K562 (cell line): ENCODE data around the gene RNU6-8. TPM values are rescaled to one million over a fixed set of nuclear protein-coding genes. Genes with fewer than 3 reads are reported as not detected.

Experiments used
- ATAC-seq: fragments of 200-7000 bp; cut with Tn5 transposase; 3 replicates; pipeline ENCODE4 v1.9.1; 2020; ENCODE audit warnings: moderate library complexity
- BruUV-seq: library from RNA; stranded (reverse); fragments of 400-500 nt; replicated peaks from 2 replicates; lab custom pipeline; 2021; lab: Mats Ljungman, UMichigan
- CTCF ChIA-PET: fragments of 300-600 bp; formaldehyde crosslinking; extraction: SDS; loops from one replicate; lab custom pipeline; 2021; ENCODE audit warnings: low intra/inter-chr PET ratio; lab: Yijun Ruan, JAX
- POLR2A ChIA-PET: fragments of 300-600, 350-650 bp; sonication (Branson Sonifier 250); formaldehyde crosslinking; extraction: SDS; loops from one replicate; lab custom pipeline; 2021; ENCODE audit warnings: antibody characterized with exemption, inconsistent platforms; lab: Yijun Ruan, JAX
- DNase-seq, 4 experiments: peaks; one replicate each; pipeline versions ENCODE4 v3.0.0 to v3.0.0-alpha.2; 2011 to 2018; ENCODE audit warnings: low spot score in 3 of 4, mixed read lengths in 3 of 4; ENCODE audit errors: extremely low read depth in 1 of 4
- FAIRE-seq: peaks from 2 replicates; lab custom pipeline; 2011; peaks lifted over from hg19 to GRCh38; lab: Jason Lieb, UNC
- H2AFZ ChIP-seq: 2 replicates; pipeline ENCODE4 v1.6.0; 2011; ENCODE audit warnings: low read depth, low read length, control low read depth, inconsistent platforms
- H3K27ac ChIP-seq: fragments of 200-600 bp; 3 replicates; pipeline ENCODE4 v1.8.0; 2011; ENCODE audit warnings: low read depth, mild to moderate bottlenecking, control low read depth, inconsistent platforms, low read length, moderate library complexity, mixed read lengths; ENCODE audit errors: extremely low read depth
- H3K27me3 ChIP-seq, 2 experiments: fragments of 300-600 bp in 1 of 2; 2 replicates in 1 of 2; 3 replicates in 1 of 2; pipeline versions ENCODE4 v1.6.0 to v1.8.0; 2011; ENCODE audit warnings: inconsistent platforms in 2 of 2, low read length in 2 of 2, mild to moderate bottlenecking in 1 of 2, mixed read lengths in 1 of 2, moderate library complexity in 1 of 2; ENCODE audit not compliant: control insufficient read depth in 2 of 2, insufficient read depth in 2 of 2
- H3K36me3 ChIP-seq: fragments of 300-600 bp; 3 replicates; pipeline ENCODE4 v1.8.0; 2011; ENCODE audit warnings: mild to moderate bottlenecking, low read length, inconsistent platforms; ENCODE audit not compliant: control insufficient read depth, insufficient read depth
- H3K4me1 ChIP-seq, 2 experiments: fragments of 200-600 bp in 1 of 2; replicated peaks in 1 of 2; 2 replicates in 1 of 2; 3 replicates in 1 of 2; pipeline versions ENCODE4 v1.5.1 to v1.8.0; 2011; ENCODE audit warnings: inconsistent platforms in 2 of 2, low read length in 2 of 2, mild to moderate bottlenecking in 1 of 2, mixed read lengths in 1 of 2, moderate library complexity in 1 of 2; ENCODE audit not compliant: control insufficient read depth in 2 of 2, insufficient read depth in 2 of 2
- H3K4me2 ChIP-seq: 2 replicates; pipeline ENCODE4 v1.6.1; 2011; ENCODE audit warnings: low read length, control low read depth, inconsistent platforms, mixed read lengths; ENCODE audit not compliant: insufficient read depth
- H3K4me3 ChIP-seq: fragments of 200-600 bp; sonication (generic), shearing (Covaris generic); 2 replicates; pipeline ENCODE4 v1.5.1; 2016; ENCODE audit warnings: control low read depth, inconsistent platforms
- H3K79me2 ChIP-seq: fragments of 200-600 bp; 3 replicates; pipeline ENCODE4 v1.8.0; 2011; ENCODE audit warnings: low read length, inconsistent platforms; ENCODE audit not compliant: control insufficient read depth, insufficient read depth
- H3K9ac ChIP-seq, 2 experiments: 2 replicates each; pipeline versions ENCODE4 v1.6.0 to v1.6.1; 2011; ENCODE audit warnings: low read depth in 2 of 2, low read length in 2 of 2, control low read depth in 1 of 2, inconsistent platforms in 1 of 2, mild to moderate bottlenecking in 1 of 2, mixed read lengths in 1 of 2; ENCODE audit not compliant: insufficient read depth in 1 of 2
- H3K9me1 ChIP-seq: one replicate; pipeline ENCODE4 v1.6.0; 2011; ENCODE audit warnings: inconsistent platforms, mild to moderate bottlenecking, low read length, moderate library complexity; ENCODE audit not compliant: control insufficient read depth, insufficient read depth
- H3K9me3 ChIP-seq: replicated peaks from 2 replicates; pipeline ENCODE4 v1.5.1; 2011; ENCODE audit warnings: low read depth, low read length, inconsistent platforms; ENCODE audit not compliant: control insufficient read depth, insufficient read depth
- H4K20me1 ChIP-seq: replicated peaks from 2 replicates; pipeline ENCODE4 v1.6.1; 2011; ENCODE audit warnings: low read length, inconsistent platforms, mixed read lengths; ENCODE audit not compliant: control insufficient read depth, insufficient read depth
- C11orf30 ChIP-seq: fragments of 450-650 bp; IDR thresholded peaks from 2 replicates; pipeline ENCODE4 v1.6.1; 2016; ENCODE audit warnings: low read depth, mild to moderate bottlenecking
- CBFA2T3 ChIP-seq: fragments of 450-650 bp; IDR thresholded peaks from 2 replicates; pipeline ENCODE4 v1.6.1; 2017
- MAFG ChIP-seq: fragments of 450-650 bp; conservative IDR thresholded peaks from 2 replicates; pipeline ENCODE4 v1.6.1; 2016; ENCODE audit warnings: missing genetic modification characterization, missing compliant biosample characterization
- MEIS2 ChIP-seq: fragments of 450-650 bp; IDR thresholded peaks from 2 replicates; pipeline ENCODE4 v1.6.1; 2014; ENCODE audit warnings: mild to moderate bottlenecking; ENCODE audit not compliant: partially characterized antibody
- SREBF2 ChIP-seq: sonication (generic); formaldehyde crosslinking; IDR thresholded peaks from 2 replicates; pipeline ENCODE4 v1.4.0; 2020; ENCODE audit warnings: mild to moderate bottlenecking, missing genetic modification reagents
- ZNF316 ChIP-seq: fragments of 450-650 bp; IDR thresholded peaks from 2 replicates; pipeline ENCODE4 v1.6.1; 2016
- WGBS: fragments of 100-300 bp; shearing (Covaris generic); methylation state at CpG from one replicate; pipeline ENCODE4 v1.1.6; 2016; ENCODE audit warnings: low coverage, mixed read lengths; ENCODE audit not compliant: insufficient coverage; ENCODE audit errors: missing lambda C conversion rate; 5-methylcytosine and 5-hydroxymethylcytosine counted together
- in situ Hi-C: fragments of 300-500 bp; cut with MboI; formaldehyde crosslinking; loops from 4 replicates; pipeline ENCODE4 v1.15.0; 2018; ENCODE audit warnings: inconsistent platforms, mixed read lengths
- intact Hi-C: fragments of 100-400 bp; cut with micrococcal nuclease; formaldehyde crosslinking; loops from 2 replicates; pipeline ENCODE4 v1.14.2; 2022
- polyA plus RNA-seq, 8 experiments: library from polyadenylated mRNA; depleted of rRNA in 4 of 8; stranded (reverse) in 5 of 8; unstranded in 3 of 8; fragments of >200 nt; fragmentation: Nextera tagmentation in 2 of 8; fragmentation: Illumina TruSeq in 1 of 8; extraction: Ambion mirVana in 2 of 8; extraction: Trizol in 1 of 8; gene quantifications; 2 replicates each; pipeline versions ENCODE4 v1.2.1 to v1.2.3, GENCODE V29; 2011 to 2014; ENCODE audit warnings: inconsistent platforms in 1 of 8, missing spikeins in 1 of 8
- total RNA-seq, 7 experiments: library from RNA; depleted of rRNA in 6 of 7; stranded (reverse); fragments of >200 nt in 6 of 7; fragmentation: Illumina TruSeq in 2 of 7; extraction: Trizol in 2 of 7; gene quantifications; 2 replicates each; pipeline versions ENCODE4 v1.2.1 to v1.2.3, GENCODE V29; 2011 to 2021; ENCODE audit warnings: low replicate concordance in 1 of 7
- TF ChIP-seq, protein P1 (sequence below), 2 experiments: IDR thresholded peaks in 1 of 2; conservative IDR thresholded peaks in 1 of 2; 2 replicates each; pipeline ENCODE4 v1.6.1; 2016; ENCODE audit warnings: low read depth in 2 of 2, mild to moderate bottlenecking in 1 of 2, missing compliant biosample characterization in 1 of 2, missing genetic modification characterization in 1 of 2, moderate library complexity in 1 of 2
- TF ChIP-seq, protein P2 (sequence below): IDR thresholded peaks from 2 replicates; pipeline ENCODE4 v1.6.1; 2016; ENCODE audit warnings: missing genetic modification characterization, missing compliant biosample characterization

The RNU6-8 gene
- total and polyA plus RNA-seq, 9 of the 15 experiments (the other 6 are each of a cell fraction or from before 2014, with no cell fraction given), result not detected

DNA sequence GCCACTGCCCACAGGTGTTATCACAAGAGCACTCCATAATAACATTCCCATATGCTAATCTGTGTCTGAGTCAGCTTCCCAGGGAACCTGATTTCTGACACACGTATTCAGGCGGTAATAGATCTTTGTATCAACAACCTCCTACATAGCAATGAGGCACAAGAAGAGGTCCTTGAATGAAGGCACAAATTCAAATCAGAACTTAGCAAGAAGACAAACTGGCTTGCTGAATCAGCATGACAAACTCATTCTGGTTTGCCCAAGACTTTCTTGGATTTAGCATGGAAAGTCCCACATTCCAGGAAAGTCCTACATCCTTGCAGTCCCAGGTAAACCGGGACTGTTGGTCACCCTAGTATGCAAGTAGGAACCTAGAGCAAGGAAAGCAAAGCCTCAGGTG, 35.2 kb downstream of the RNU6-8 start:
- Histone ChIP-seq H3K9ac (no peak overlapping the region), H3K79me2 (no peaks in the 10 kb centered on the region)
- intact Hi-C loops, result no loop called here
- POLR2A ChIA-PET, result no interaction called here
- TF ChIP-seq CBFA2T3 (peak; percentile 10; the same call in 1 of the 2 replicates), MAFG (tag) (peak; percentile 22; the same call in 1 of the 2 replicates), ZNF316 (peak; percentile 15; the same call in 1 of the 2 replicates), C11orf30 (0 out of 2 replicates have a peak, but pooled peaks have one; percentile 23), SREBF2 (CRISPR knock-in tag) (no peak)
- TF ChIP-seq, all 486 proteins: peak for 4
- CTCF ChIA-PET, result no interaction called here
- Histone ChIP-seq H3K4me2 (no peak overlapping the region), H3K9me1 (no peaks in the 10 kb centered on the region), H3K36me3 (no peaks in the 10 kb centered on the region), H3K9me3 (no peaks in the 10 kb centered on the region), H4K20me1 (no peaks in the 10 kb centered on the region), H3K27ac (no peak overlapping the region), H2AFZ (no peak overlapping the region), H3K4me1 (no peaks in the 10 kb centered on the region; a peak in 1 of 5 replicates), H3K4me3 (no peak overlapping the region), H3K27me3 (no peaks in the 10 kb centered on the region)
- DNase-seq (no peak), FAIRE-seq (no peak), ATAC-seq (no peak)
- in situ Hi-C loops, result no loop called here
- no TSS peak for BruUV-seq
- 4% methylated on average over 3 of the region's 3 CpGs for WGBS

DNA sequence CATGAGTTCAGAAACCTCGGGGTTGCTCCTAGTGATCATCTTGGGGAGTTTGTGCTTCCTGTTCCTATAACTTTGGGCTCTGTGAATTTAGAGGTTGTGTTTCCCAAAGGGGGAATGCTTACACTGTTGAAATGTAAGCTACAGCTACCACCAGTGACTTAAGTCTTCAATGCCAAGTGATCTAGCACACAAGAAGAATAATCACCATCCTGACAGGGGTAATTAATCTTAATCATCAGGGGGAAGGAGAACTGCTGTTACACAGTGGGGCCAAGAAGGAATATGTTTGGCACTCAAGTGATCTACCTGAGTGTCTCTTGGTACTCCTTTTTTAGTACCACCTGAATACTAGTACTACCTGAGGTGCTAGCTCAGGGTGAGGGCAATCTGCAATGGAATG, 36.1 kb downstream of the RNU6-8 start:
- Histone ChIP-seq H3K4me1 (no peaks in the 10 kb centered on the region; a peak in 1 of 5 replicates), H3K27ac (no peak overlapping the region), H3K79me2 (no peaks in the 10 kb centered on the region), H3K9ac (no peak overlapping the region), H2AFZ (no peak overlapping the region), H3K4me2 (no peak overlapping the region), H3K4me3 (no peak overlapping the region), H3K27me3 (no peaks in the 10 kb centered on the region), H4K20me1 (no peaks in the 10 kb centered on the region), H3K9me3 (no peaks in the 10 kb centered on the region), H3K36me3 (no peaks in the 10 kb centered on the region), H3K9me1 (no peaks in the 10 kb centered on the region)
- POLR2A ChIA-PET, result no interaction called here
- in situ Hi-C loops, result no loop called here
- BruUV-seq, result no TSS peak
- FAIRE-seq (no peak), DNase-seq (no peak), ATAC-seq (no peak)
- TF ChIP-seq, protein P1, sequence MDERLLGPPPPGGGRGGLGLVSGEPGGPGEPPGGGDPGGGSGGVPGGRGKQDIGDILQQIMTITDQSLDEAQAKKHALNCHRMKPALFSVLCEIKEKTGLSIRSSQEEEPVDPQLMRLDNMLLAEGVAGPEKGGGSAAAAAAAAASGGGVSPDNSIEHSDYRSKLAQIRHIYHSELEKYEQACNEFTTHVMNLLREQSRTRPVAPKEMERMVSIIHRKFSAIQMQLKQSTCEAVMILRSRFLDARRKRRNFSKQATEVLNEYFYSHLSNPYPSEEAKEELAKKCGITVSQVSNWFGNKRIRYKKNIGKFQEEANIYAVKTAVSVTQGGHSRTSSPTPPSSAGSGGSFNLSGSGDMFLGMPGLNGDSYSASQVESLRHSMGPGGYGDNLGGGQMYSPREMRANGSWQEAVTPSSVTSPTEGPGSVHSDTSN (CRISPR knock-in tag; IDR thresholded peaks at IDR 0.05; ENCODE audit: low read depth), result no peak
- TF ChIP-seq, protein P1 (tag; conservative IDR thresholded peaks at IDR 0.05; ENCODE audit: low read depth), result peak; percentile 58
- TF ChIP-seq, protein P2, sequence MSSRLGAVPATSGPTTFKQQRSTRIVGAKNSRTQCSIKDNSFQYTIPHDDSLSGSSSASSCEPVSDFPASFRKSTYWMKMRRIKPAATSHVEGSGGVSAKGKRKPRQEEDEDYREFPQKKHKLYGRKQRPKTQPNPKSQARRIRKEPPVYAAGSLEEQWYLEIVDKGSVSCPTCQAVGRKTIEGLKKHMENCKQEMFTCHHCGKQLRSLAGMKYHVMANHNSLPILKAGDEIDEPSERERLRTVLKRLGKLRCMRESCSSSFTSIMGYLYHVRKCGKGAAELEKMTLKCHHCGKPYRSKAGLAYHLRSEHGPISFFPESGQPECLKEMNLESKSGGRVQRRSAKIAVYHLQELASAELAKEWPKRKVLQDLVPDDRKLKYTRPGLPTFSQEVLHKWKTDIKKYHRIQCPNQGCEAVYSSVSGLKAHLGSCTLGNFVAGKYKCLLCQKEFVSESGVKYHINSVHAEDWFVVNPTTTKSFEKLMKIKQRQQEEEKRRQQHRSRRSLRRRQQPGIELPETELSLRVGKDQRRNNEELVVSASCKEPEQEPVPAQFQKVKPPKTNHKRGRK (tag), result no peak
- peak; percentile 63 for TF ChIP-seq MEIS2
- intact Hi-C loops, result no loop called here
- WGBS, result 0% methylated on average over 1 of the region's 1 CpG
- CTCF ChIA-PET, result no interaction called here
